ENCODE measurements around the gene ARHGAP44. TPM values are rescaled to one million over a fixed set of nuclear protein-coding genes. Genes with fewer than 3 reads are reported as not detected.

Gene ARHGAP44
- total RNA-seq, 4 donors from 2014 or later, result 11.2 to 19.7 (median 14.9) TPM

DNA sequence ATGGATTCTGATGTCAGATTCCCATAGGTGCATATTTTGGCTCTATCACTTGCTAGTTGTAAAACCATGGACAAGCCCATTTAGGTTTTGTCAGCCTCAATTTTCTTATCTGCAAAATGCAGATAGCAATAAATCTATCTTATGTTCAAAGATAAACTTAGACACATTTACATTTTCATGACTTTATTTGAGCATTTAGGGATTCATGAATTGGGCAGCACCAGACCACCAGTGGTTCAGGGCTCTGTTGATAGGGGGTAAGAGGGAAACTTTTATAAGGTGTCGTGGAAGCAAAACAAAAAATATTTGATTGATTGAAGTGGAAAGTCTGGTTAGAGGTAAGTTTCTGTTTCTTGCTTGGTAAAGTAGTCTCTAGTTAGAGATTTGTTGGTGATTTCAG is 17.3 kb downstream of the ARHGAP44 start:
- H3K9me3 ChIP-seq, result peaks cover 0 to 3% (median 0%) of the 10 kb centered on the region in 4 donors
- H3K36me3 ChIP-seq, result no peaks in the 10 kb centered on the region
- H3K27ac ChIP-seq, result no peak overlapping the region
- no peaks in the 10 kb centered on the region for H3K4me1 ChIP-seq
- DNase-seq, result no peak
- H3K4me3 ChIP-seq, result no peak overlapping the region
- H3K27me3 ChIP-seq, result no peaks in the 10 kb centered on the region
- TF ChIP-seq POLR2A (IDR thresholded peaks at IDR 0.05), result no peak
- TF ChIP-seq, protein P1, sequence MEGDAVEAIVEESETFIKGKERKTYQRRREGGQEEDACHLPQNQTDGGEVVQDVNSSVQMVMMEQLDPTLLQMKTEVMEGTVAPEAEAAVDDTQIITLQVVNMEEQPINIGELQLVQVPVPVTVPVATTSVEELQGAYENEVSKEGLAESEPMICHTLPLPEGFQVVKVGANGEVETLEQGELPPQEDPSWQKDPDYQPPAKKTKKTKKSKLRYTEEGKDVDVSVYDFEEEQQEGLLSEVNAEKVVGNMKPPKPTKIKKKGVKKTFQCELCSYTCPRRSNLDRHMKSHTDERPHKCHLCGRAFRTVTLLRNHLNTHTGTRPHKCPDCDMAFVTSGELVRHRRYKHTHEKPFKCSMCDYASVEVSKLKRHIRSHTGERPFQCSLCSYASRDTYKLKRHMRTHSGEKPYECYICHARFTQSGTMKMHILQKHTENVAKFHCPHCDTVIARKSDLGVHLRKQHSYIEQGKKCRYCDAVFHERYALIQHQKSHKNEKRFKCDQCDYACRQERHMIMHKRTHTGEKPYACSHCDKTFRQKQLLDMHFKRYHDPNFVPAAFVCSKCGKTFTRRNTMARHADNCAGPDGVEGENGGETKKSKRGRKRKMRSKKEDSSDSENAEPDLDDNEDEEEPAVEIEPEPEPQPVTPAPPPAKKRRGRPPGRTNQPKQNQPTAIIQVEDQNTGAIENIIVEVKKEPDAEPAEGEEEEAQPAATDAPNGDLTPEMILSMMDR (IDR thresholded peaks at IDR 0.05), result no peak

DNA sequence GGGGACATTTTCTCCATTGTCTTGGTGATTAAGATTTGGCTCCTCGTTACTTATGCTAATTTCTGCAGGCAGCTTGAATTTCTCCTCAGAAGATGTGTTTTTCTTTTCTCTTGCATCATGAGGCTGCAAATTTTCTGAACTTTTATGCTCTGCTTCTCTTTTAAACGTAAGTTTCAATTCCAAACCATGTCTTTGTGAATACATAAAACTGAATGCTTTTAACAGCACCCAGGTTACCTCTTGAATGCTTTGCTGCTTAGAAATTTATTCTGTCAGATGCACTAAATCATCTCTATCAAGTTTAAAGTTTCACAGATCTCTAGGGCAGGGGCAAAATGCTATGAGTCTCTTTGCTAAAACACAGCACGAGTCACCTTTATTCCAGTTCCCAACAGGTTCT is 19.4 kb downstream of the ARHGAP44 start:
- Histone ChIP-seq H3K4me3 (no peak overlapping the region), H3K36me3 (no peaks in the 10 kb centered on the region), H3K27ac (no peak overlapping the region), H3K9me3 (peaks cover 0 to 3% (median 0%) of the 10 kb centered on the region in 4 donors), H3K4me1 (no peaks in the 10 kb centered on the region), H3K27me3 (no peaks in the 10 kb centered on the region)
- DNase-seq, result no peak
- no peak for TF ChIP-seq POLR2A (IDR thresholded peaks at IDR 0.05)
- TF ChIP-seq, protein P1 (IDR thresholded peaks at IDR 0.05), result no peak

DNA sequence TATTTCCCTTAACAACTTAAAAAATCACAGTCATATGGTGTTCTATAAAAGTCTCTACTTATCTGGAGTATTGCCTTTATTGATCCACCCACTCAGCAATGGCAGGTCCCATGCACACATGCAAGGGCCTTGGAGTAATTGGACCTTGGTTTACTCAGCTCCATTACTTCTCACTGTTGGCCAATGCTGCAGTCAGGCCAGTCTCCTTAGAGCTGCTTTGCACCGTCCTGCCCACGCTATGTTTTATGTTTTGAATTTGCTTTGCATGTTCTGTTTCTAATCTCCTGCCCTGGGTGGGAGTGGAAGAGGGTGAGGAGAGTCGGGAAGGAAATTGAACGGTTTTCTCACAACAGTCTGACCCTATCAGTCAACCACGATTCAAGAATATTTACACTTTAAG is 23.6 kb downstream of the ARHGAP44 start:
- H3K4me3 ChIP-seq, result no peak overlapping the region
- no peak for TF ChIP-seq POLR2A (IDR thresholded peaks at IDR 0.05)
- TF ChIP-seq, protein P1 (IDR thresholded peaks at IDR 0.05), result no peak
- no peaks in the 10 kb centered on the region for H3K4me1 ChIP-seq
- H3K27ac ChIP-seq, result no peak overlapping the region
- H3K36me3 ChIP-seq, result no peaks in the 10 kb centered on the region
- H3K27me3 ChIP-seq, result no peaks in the 10 kb centered on the region
- DNase-seq, result no peak
- peaks cover 0 to 3% (median 0%) of the 10 kb centered on the region in 4 donors for H3K9me3 ChIP-seq

DNA sequence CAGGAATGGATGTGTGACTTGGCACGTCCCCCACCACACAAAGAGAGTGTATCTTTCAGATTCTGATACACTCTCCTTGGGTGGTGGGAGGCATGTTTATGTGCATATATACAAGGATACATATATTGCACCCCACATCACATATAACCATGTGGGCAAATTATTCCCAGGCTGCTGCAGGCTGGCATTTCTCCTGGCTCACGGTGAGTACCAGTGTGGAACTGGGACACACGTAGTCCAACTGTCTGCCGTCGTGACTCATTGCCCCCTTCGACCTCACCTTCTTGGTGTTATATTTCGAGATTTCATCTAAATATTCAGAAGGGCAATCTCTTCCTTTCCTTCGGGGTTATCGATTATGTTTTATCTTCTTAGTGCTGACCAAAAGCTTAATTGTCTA is 24.4 kb downstream of the ARHGAP44 start:
- no peak for TF ChIP-seq POLR2A (IDR thresholded peaks at IDR 0.05)
- TF ChIP-seq, protein P1 (IDR thresholded peaks at IDR 0.05), result no peak

DNA sequence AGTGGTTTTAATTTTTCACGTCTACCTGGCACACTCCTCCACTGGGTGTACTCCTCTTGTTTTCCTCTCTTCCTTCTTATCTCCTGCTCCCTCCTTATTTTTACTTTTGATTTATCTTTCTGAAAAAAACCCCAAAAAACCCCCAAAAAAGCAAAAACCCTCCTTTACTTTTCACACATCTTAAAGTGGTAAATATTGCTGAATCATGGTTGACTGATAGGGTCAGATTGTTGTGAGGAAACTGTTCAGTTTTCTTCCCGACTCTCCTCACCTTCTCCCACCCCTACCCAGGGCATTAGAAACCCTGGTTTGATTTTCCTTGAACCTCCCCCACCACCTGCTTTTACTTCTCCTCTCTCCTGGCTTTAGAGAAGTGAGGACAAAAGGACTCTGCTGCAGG is 25.4 kb downstream of the ARHGAP44 start:
- no peaks in the 10 kb centered on the region for H3K36me3 ChIP-seq
- H3K4me3 ChIP-seq, result no peak overlapping the region
- H3K4me1 ChIP-seq, result no peaks in the 10 kb centered on the region
- no peaks in the 10 kb centered on the region for H3K9me3 ChIP-seq
- no peaks in the 10 kb centered on the region for H3K27me3 ChIP-seq
- DNase-seq, result no peak
- TF ChIP-seq, protein P1 (IDR thresholded peaks at IDR 0.05), result no peak
- TF ChIP-seq POLR2A (IDR thresholded peaks at IDR 0.05), result no peak
- no peak overlapping the region for H3K27ac ChIP-seq

More for the DNA sequence above, 24.4 kb downstream of the ARHGAP44 start:
- no peaks in the 10 kb centered on the region for H3K27me3 ChIP-seq
- no peaks in the 10 kb centered on the region for H3K4me1 ChIP-seq
- no peak overlapping the region for H3K27ac ChIP-seq
- H3K36me3 ChIP-seq, result no peaks in the 10 kb centered on the region
- DNase-seq, result no peak
- H3K9me3 ChIP-seq, result peaks cover 0 to 3% (median 0%) of the 10 kb centered on the region in 4 donors
- no peak overlapping the region for H3K4me3 ChIP-seq

DNA sequence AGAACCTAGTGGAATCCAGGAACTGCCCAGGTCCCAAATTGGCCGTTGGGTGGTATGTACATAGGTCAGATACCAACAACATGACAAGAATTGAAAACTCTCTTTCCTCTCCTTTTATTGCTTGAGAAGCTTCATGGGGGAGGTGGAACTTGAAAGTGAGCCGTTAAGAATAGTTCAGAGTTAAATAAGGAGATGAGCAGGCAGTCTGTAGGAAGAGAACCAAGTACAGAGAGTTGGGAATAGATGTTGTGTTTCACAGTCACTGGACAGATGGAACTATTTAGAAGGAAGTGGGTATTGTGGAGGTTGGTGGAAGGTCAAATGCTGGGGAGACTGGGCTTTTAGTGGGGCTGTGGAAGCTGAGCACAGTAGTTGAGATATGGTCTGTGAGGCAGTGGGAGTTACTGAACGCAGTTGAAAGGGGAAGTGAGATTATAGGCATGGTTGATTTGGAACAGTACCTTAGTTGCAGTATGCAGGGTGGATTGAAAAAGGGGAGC is 26.4 kb downstream of the ARHGAP44 start:
- no peak for TF ChIP-seq POLR2A (IDR thresholded peaks at IDR 0.05)
- TF ChIP-seq, protein P1 (IDR thresholded peaks at IDR 0.05), result no peak

More for the DNA sequence above, 26.4 kb downstream of the ARHGAP44 start:
- no peaks in the 10 kb centered on the region for H3K9me3 ChIP-seq
- no peak for DNase-seq
- H3K36me3 ChIP-seq, result no peaks in the 10 kb centered on the region
- H3K27me3 ChIP-seq, result no peaks in the 10 kb centered on the region
- no peak overlapping the region for H3K27ac ChIP-seq
- H3K4me1 ChIP-seq, result no peaks in the 10 kb centered on the region
- no peak overlapping the region for H3K4me3 ChIP-seq
